ENCODE measurements around the gene NR2E1. TPM values are rescaled to one million over a fixed set of nuclear protein-coding genes. Genes with fewer than 3 reads are reported as not detected.

Gene NR2E1
- total and polyA plus RNA-seq, 2 experiments from 2014 or later = not detected

DNA sequence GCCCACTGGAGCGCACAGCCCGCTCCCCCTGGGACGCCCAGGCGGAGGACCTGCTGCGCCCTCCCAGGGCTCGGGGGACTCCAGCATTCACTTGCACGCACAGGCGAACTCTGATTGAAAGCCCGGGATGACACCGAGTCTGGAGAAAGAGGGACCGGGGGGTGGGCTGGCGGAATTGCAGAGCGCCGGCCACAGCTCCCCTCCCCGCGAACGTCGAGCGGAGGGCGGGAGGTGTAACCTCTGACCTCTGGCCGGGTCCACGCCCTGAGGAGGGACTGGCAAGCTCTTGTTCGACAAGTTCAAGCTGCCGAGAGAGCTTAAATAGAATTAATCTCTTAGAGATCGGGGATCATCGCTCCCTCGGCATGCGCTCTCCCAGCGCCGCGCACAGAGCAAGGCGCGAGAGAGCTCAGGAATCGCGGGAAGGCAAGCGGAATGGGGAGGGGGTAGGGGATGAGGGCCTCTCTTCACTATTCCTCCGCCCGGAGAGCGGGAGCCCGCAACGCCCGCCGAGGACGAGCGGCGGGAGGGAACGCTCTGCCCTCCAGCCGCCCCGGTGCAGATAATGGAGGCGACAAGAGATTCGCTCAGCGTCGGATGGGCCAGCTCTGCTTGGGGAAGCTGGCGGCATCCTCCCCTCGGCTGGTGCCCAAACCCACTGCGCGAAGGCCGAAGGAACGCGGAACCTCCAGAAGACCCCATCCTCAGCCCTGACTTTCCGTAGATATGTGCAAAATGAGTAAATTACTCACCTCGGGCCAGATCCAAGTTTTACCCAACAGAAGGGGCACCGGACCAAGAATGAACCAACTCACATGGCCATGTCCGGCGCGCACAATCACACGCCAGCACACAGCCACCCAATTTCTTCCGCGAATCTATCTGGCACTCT is 761 bp upstream of the NR2E1 start:
- Histone ChIP-seq H3K79me2 (ENCODE audit: insufficient read depth) (no peaks in the 10 kb centered on the region), H3K36me3 (ENCODE audit: low read depth) (no peaks in the 10 kb centered on the region), H3K9me2 (ENCODE audit: insufficient read depth) (no peaks in the 10 kb centered on the region), H4K20me1 (ENCODE audit: insufficient read depth) (no peaks in the 10 kb centered on the region), H2AFZ (no peak overlapping the region), H3K9ac (no peak overlapping the region), H3K4me2 (ENCODE audit: unreplicated experiment) (no peak overlapping the region), H3K27me3 (replicated peaks; ENCODE audit: insufficient read depth) (peaks cover 99% of the 10 kb centered on the region), H3K4me3 (no peak overlapping the region), H3K4me1 (ENCODE audit: insufficient read depth) (no peaks in the 10 kb centered on the region), H3F3A (ENCODE audit: insufficient read depth) (no peaks in the 10 kb centered on the region), H3K27ac (no peak overlapping the region), H3K9me3 (ENCODE audit: low read depth) (no peaks in the 10 kb centered on the region)
- peak; percentile 10 for DNase-seq
- TF ChIP-seq EZH2 (IDR thresholded peaks at IDR 0.05; ENCODE audit: insufficient read depth, poor library complexity, severe bottlenecking) (peak; percentile 13), EZH2phosphoT487 (IDR thresholded peaks at IDR 0.05; ENCODE audit: insufficient read depth, low read depth) (no peak; the same call in 1 of the 2 replicates)
- 4 to 6% methylated on average over 61 to 69 of the region's 69 CpGs for WGBS, 2 experiments (ENCODE audit: low coverage in 1 of 2, low lambda C conversion rate in 2 of 2, missing lambda C conversion rate in 2 of 2)
- in situ Hi-C loops (cut with MboI) = no loop called here

DNA sequence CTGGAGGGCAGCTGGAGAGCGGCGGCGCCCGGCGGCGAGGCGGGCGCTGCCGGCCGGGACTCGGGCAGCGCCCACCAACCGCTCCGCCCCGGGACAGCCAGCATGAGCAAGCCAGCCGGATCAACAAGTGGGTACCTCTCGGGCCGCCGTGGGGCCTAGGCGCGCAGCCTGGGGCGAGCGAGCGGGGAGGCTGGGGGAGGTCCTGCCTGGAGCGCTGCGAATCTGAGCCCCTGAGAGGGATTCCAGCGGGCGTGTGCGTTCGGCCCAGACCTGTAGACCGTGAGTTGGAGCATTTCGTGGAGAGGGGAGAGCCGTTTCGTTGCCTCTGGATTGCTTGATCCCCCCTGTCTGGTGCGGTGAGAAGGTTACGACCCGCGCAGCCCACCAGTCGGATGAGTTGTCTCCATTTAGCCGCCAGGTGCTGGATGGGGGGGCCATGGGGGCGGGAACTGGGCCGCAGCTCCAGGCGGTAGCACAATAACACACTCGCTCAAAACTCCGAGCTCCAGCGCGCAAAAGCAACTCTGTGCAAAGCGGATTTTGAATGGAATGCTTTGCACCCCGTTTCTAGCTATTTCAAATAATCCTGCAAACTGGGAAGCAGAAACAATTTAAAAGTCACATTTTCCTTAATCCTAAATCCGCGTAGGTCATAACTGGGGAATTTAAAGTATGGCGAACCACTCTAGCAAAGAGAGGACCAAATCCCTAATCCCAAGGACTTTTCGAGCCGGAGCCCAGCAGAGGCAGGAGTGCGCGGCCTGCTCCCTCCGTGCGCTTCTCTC is 1.0 kb downstream of the NR2E1 start:
- H3K4me3 ChIP-seq = no peak overlapping the region
- no peak overlapping the region for H3K9ac ChIP-seq
- H3K27me3 ChIP-seq (replicated peaks; ENCODE audit: insufficient read depth) = peaks cover 99% of the 10 kb centered on the region
- no peaks in the 10 kb centered on the region for H3K9me2 ChIP-seq (ENCODE audit: insufficient read depth)
- no peaks in the 10 kb centered on the region for H3K9me3 ChIP-seq (ENCODE audit: low read depth)
- in situ Hi-C loops (cut with MboI) = no loop called here
- H3K27ac ChIP-seq = no peak overlapping the region
- DNase-seq = no peak
- H2AFZ ChIP-seq = no peak overlapping the region
- H3K36me3 ChIP-seq (ENCODE audit: low read depth) = no peaks in the 10 kb centered on the region
- H3K79me2 ChIP-seq (ENCODE audit: insufficient read depth) = no peaks in the 10 kb centered on the region
- TF ChIP-seq EZH2 (IDR thresholded peaks at IDR 0.05; ENCODE audit: insufficient read depth, poor library complexity, severe bottlenecking) = peak; percentile 86
- 0 out of 2 replicates have a peak, but pooled peaks have one; percentile 32 for TF ChIP-seq EZH2phosphoT487 (IDR thresholded peaks at IDR 0.05; ENCODE audit: insufficient read depth, low read depth)
- no peaks in the 10 kb centered on the region for H4K20me1 ChIP-seq (ENCODE audit: insufficient read depth)
- H3F3A ChIP-seq (ENCODE audit: insufficient read depth) = no peaks in the 10 kb centered on the region
- no peaks in the 10 kb centered on the region for H3K4me1 ChIP-seq (ENCODE audit: insufficient read depth)
- H3K4me2 ChIP-seq (ENCODE audit: unreplicated experiment) = no peak overlapping the region
- 11% methylated on average over 44 to 57 of the region's 58 CpGs for WGBS, 2 experiments (ENCODE audit: low coverage in 1 of 2, low lambda C conversion rate in 2 of 2, missing lambda C conversion rate in 2 of 2)

DNA sequence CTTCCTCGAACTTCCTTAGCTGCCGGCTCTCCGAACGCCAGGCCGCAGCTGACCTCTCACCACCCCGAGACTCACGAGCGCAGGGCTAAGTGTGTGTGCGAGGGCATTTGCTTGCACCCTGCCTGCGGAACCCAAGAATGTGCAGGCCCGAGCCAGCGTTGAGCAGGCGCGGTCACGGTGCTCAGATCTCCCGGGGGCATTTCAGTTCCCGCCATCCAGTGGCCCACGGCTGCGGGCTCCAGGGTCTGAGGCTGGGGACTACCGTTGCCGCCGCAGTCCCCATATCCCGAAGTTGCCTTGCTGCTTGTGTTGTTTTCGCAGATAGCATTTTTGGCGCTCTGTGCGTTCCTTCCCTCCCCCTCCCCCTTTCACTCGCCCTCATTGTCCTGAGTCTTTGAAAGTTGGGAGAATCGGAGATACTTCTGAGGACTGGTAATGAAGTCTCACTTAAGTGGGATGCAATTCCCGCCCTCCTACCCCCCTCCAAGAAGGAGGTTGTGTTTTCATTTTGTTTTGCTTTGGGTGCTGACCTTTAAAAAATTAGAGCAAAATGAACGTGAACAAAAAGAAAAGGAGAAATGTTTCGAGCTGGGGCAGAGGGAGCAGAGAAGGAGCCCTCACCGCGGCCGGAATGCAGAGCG is 1.7 kb downstream of the NR2E1 start:
- no peaks in the 10 kb centered on the region for H3F3A ChIP-seq (ENCODE audit: insufficient read depth)
- H3K4me1 ChIP-seq (ENCODE audit: insufficient read depth) = no peaks in the 10 kb centered on the region
- no peak for TF ChIP-seq EZH2phosphoT487 (IDR thresholded peaks at IDR 0.05; ENCODE audit: insufficient read depth, low read depth)
- peak; percentile 62 for TF ChIP-seq EZH2 (IDR thresholded peaks at IDR 0.05; ENCODE audit: insufficient read depth, poor library complexity, severe bottlenecking)
- in situ Hi-C loops (cut with MboI) = no loop called here
- H3K4me3 ChIP-seq = no peak overlapping the region
- 35 to 38% methylated on average over 33 to 35 of the region's 35 CpGs for whole genome bisulfite sequencing, 2 experiments (ENCODE audit: low coverage in 1 of 2, low lambda C conversion rate in 2 of 2, missing lambda C conversion rate in 2 of 2)
- peaks cover 99% of the 10 kb centered on the region for H3K27me3 ChIP-seq (replicated peaks; ENCODE audit: insufficient read depth)
- no peak overlapping the region for H3K9ac ChIP-seq
- no peak overlapping the region for H3K4me2 ChIP-seq (ENCODE audit: unreplicated experiment)
- no peaks in the 10 kb centered on the region for H4K20me1 ChIP-seq (ENCODE audit: insufficient read depth)
- H3K27ac ChIP-seq = no peak overlapping the region
- no peaks in the 10 kb centered on the region for H3K9me3 ChIP-seq (ENCODE audit: low read depth)
- H3K36me3 ChIP-seq (ENCODE audit: low read depth) = no peaks in the 10 kb centered on the region
- DNase-seq = no peak
- H3K79me2 ChIP-seq (ENCODE audit: insufficient read depth) = no peaks in the 10 kb centered on the region
- no peaks in the 10 kb centered on the region for H3K9me2 ChIP-seq (ENCODE audit: insufficient read depth)
- no peak overlapping the region for H2AFZ ChIP-seq

DNA sequence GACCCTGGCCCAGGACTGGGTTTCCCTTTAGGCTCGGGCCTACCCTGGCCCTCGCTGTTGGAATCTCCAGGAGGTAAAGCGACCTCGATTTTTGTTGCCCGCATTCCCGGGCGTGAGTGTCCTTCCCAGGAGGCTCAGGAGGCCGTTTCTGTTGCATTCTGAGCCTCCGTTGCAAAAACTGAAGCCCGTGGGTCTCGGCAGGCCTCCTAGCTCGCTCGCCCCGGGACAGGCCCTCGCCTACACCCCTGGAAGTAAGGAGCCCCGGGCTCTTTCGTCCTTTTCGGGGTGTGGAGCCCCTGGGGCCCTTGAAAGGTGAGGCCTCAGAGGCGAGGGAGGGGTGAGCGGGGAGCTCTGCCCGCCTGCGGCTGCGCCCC is 2.3 kb downstream of the NR2E1 start:
- no peak overlapping the region for H3K9ac ChIP-seq
- H3K4me1 ChIP-seq (ENCODE audit: insufficient read depth) = no peaks in the 10 kb centered on the region
- 25 to 26% methylated on average over 23 of the region's 23 CpGs for WGBS, 2 experiments (ENCODE audit: low coverage in 1 of 2, low lambda C conversion rate in 2 of 2, missing lambda C conversion rate in 2 of 2)
- no peak overlapping the region for H3K27ac ChIP-seq
- no peaks in the 10 kb centered on the region for H3K9me3 ChIP-seq (ENCODE audit: low read depth)
- no peaks in the 10 kb centered on the region for H3K36me3 ChIP-seq (ENCODE audit: low read depth)
- DNase-seq = no peak
- H3K9me2 ChIP-seq (ENCODE audit: insufficient read depth) = no peaks in the 10 kb centered on the region
- H4K20me1 ChIP-seq (ENCODE audit: insufficient read depth) = no peaks in the 10 kb centered on the region
- H3K27me3 ChIP-seq (replicated peaks; ENCODE audit: insufficient read depth) = peaks cover 99% of the 10 kb centered on the region
- no peaks in the 10 kb centered on the region for H3K79me2 ChIP-seq (ENCODE audit: insufficient read depth)
- H3K4me2 ChIP-seq (ENCODE audit: unreplicated experiment) = no peak overlapping the region
- in situ Hi-C loops (cut with MboI) = no loop called here
- no peaks in the 10 kb centered on the region for H3F3A ChIP-seq (ENCODE audit: insufficient read depth)
- H3K4me3 ChIP-seq = no peak overlapping the region
- TF ChIP-seq EZH2 (IDR thresholded peaks at IDR 0.05; ENCODE audit: insufficient read depth, poor library complexity, severe bottlenecking) = no peak
- no peak for TF ChIP-seq EZH2phosphoT487 (IDR thresholded peaks at IDR 0.05; ENCODE audit: insufficient read depth, low read depth)
- H2AFZ ChIP-seq = no peak overlapping the region
